Uterus (tissue), 4 donors: Measurements from ENCODE around the gene KIF5A. TPM values are rescaled to one million over a fixed set of nuclear protein-coding genes. Genes with fewer than 3 reads are reported as not detected.
"Not testable (repeated sequence)": the region's sequence is repeated elsewhere in the genome, so short reads cannot be mapped to it uniquely, and the experiment has no call there.

ENCODE experiments used
- DNase-seq, 2 donors: peaks; one replicate each; pipeline ENCODE4 v3.0.0-alpha.2; 2019 to 2020
- H3K27ac ChIP-seq, 2 donors: fragments of 200-600 bp; sonication (generic); 1 replicate in 1 of 2; 2 replicates in 1 of 2; pipeline ENCODE4 v1.5.1; 2016 to 2018
- H3K27me3 ChIP-seq, 2 donors: fragments of 200-600 bp; sonication (generic); one replicate each; pipeline ENCODE4 v1.5.1; 2018 to 2019; ENCODE audit warnings: control low read depth in 1 of 2
- H3K36me3 ChIP-seq, 2 donors: fragments of 200-600 bp; sonication (generic); one replicate each; pipeline ENCODE4 v1.5.1; 2019; ENCODE audit warnings: control low read depth in 1 of 2
- H3K4me1 ChIP-seq, 2 donors: fragments of 200-600 bp; sonication (generic); one replicate each; pipeline ENCODE4 v1.5.1; 2018 to 2019; ENCODE audit warnings: control low read depth in 1 of 2
- H3K4me3 ChIP-seq, 2 donors: fragments of 200-600 bp; sonication (generic); 1 replicate in 1 of 2; 2 replicates in 1 of 2; pipeline ENCODE4 v1.5.1; 2018 to 2019; ENCODE audit warnings: mild to moderate bottlenecking in 1 of 2
- H3K9me3 ChIP-seq, 2 donors: fragments of 200-600 bp; sonication (generic); one replicate each; pipeline ENCODE4 v1.5.1; 2019; ENCODE audit warnings: control low read depth in 1 of 2
- POLR2A ChIP-seq, 2 donors: fragments of 450-650 bp; IDR thresholded peaks; one replicate each; pipeline ENCODE4 v1.6.1; 2016; ENCODE audit warnings: antibody characterized with exemption in 2 of 2, mild to moderate bottlenecking in 1 of 2, moderate library complexity in 1 of 2
- intact Hi-C: fragments of 100-400 bp; cut with DNase I; formaldehyde crosslinking; loops from one replicate; pipeline ENCODE4 v1.15.1; 2023; ENCODE audit warnings: low total_unique reads
- total RNA-seq, 4 donors: library from RNA; depleted of rRNA in 3 of 4; stranded (reverse); fragments of >200 nt in 3 of 4; gene quantifications; one replicate each; pipeline versions ENCODE4 v1.1.0 to v1.2.4, GENCODE V29; 2014 to 2023
- TF ChIP-seq, protein P1 (sequence below), 4 experiments: fragments of 200-600 bp in 2 of 4; fragments of 450-650 bp in 2 of 4; sonication (generic) in 2 of 4; IDR thresholded peaks; one replicate each; pipeline ENCODE4 v1.5.1; 2016 to 2019; ENCODE audit warnings: antibody characterized with exemption in 4 of 4, mild to moderate bottlenecking in 2 of 4, moderate library complexity in 1 of 4
- donor health status: DM: yes; HTN: yes; CAD: no.

KIF5A gene
- total RNA-seq, 4 donors from 2014 or later = 0.59 to 5.1 (median 1.9) TPM

DNA sequence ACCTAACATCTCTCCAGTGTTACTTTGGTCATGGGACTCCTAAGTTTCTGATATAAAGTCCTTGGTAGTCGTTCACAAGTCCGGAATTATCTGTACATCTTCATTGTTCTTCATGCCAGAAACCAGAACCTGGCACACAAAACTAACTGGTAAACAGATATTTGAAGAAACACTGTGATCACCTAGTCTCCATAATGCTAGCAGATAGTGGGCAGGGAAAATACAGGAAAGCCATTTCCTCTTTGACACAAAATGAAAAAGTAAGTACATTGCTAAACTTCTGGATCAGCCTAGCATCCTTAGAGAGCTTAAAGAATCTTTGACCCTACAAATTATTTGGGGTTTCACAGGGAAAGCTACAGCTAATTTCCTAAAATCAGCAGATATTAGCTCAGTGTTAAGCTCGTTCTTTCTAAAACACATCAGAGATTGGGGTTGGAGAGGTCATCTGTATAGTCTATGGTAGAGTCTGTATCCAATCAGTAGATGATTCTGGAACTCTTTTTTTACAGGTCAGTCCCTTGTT, 34.4 kb upstream of the KIF5A start:
- Histone ChIP-seq H3K9me3 (no peaks in the 10 kb centered on the region), H3K27me3 (no peaks in the 10 kb centered on the region), H3K36me3 (no peaks in the 10 kb centered on the region), H3K4me3 (no peak overlapping the region), H3K4me1 (peaks cover 2 to 8% of the 10 kb centered on the region in 2 donors), H3K27ac (no peak overlapping the region)
- DNase-seq = no peak
- intact Hi-C loops = no loop called here
- TF ChIP-seq, protein P1, sequence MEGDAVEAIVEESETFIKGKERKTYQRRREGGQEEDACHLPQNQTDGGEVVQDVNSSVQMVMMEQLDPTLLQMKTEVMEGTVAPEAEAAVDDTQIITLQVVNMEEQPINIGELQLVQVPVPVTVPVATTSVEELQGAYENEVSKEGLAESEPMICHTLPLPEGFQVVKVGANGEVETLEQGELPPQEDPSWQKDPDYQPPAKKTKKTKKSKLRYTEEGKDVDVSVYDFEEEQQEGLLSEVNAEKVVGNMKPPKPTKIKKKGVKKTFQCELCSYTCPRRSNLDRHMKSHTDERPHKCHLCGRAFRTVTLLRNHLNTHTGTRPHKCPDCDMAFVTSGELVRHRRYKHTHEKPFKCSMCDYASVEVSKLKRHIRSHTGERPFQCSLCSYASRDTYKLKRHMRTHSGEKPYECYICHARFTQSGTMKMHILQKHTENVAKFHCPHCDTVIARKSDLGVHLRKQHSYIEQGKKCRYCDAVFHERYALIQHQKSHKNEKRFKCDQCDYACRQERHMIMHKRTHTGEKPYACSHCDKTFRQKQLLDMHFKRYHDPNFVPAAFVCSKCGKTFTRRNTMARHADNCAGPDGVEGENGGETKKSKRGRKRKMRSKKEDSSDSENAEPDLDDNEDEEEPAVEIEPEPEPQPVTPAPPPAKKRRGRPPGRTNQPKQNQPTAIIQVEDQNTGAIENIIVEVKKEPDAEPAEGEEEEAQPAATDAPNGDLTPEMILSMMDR (IDR thresholded peaks at IDR 0.05) = no peak
- no peak for TF ChIP-seq POLR2A (IDR thresholded peaks at IDR 0.05)

DNA sequence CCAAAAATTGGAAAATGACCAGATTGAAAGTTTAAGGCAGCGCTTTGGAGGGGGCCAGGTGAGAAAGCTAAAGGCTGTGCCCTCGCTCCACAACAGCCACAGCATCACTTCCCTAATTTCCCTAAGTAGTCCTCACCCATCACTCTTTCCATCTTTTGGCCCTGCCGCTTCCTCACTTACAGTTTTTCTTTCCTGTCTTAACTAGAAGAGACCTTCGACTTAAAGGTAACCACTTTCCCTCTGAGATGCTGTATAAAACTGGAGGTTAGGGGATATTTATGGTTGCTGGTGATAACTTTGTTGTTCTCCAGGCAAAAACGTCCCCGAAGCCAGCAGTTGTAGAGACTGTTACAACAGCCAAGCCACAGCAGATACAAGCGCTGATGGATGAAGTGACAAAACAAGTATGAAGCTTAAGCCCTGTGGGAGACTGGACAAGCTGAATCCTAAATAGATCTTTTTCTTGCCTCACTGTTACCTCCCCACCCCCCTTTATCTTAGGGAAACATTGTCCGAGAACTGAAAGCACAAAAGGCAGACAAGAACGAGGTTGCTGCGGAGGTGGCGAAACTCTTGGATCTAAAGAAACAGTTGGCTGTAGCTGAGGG, 33.8 kb upstream of the KIF5A start:
- H3K36me3 ChIP-seq = no peaks in the 10 kb centered on the region
- no peaks in the 10 kb centered on the region for H3K27me3 ChIP-seq
- DNase-seq = no peak
- no peak overlapping the region for H3K4me3 ChIP-seq
- H3K4me1 ChIP-seq = peaks cover 2 to 8% of the 10 kb centered on the region in 2 donors
- H3K27ac ChIP-seq = no peak overlapping the region
- TF ChIP-seq, protein P1 (IDR thresholded peaks at IDR 0.05) = no peak
- TF ChIP-seq POLR2A (IDR thresholded peaks at IDR 0.05) = no peak
- intact Hi-C loops = no loop called here
- no peaks in the 10 kb centered on the region for H3K9me3 ChIP-seq

DNA sequence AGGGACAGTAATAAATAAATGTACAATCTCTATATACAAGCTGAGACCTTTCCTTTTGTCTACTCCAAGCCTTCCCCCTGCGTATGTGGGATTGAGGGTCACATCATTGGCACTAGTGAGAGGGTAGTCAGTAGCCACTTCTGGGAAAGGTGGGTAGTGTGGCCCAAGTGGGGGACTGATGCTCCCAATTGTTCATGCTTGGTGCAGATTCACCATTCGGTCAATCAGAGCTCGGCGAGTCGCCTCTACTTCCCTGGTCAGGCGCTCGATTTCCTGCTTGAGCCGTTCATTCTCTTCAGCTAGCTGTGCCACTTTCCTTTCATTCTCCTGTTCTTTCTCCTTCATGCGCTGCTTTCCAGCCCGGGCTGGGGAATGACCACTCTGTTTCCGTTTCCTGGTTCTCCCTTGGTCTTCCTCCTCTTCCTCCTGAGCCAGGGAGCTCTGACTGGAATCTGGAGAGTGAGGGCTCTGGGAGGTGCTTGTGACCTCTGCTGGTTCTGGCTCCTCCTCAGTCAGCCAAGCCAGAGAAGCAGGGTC, 33.2 kb upstream of the KIF5A start:
- Histone ChIP-seq H3K27me3 (no peaks in the 10 kb centered on the region), H3K4me1 (peaks cover 2 to 8% of the 10 kb centered on the region in 2 donors), H3K9me3 (no peaks in the 10 kb centered on the region), H3K4me3 (no peak overlapping the region), H3K27ac (no peak overlapping the region), H3K36me3 (no peaks in the 10 kb centered on the region)
- no peak for DNase-seq
- intact Hi-C loops = no loop called here
- no peak for TF ChIP-seq POLR2A (IDR thresholded peaks at IDR 0.05)
- TF ChIP-seq, protein P1 (IDR thresholded peaks at IDR 0.05) = no peak

DNA sequence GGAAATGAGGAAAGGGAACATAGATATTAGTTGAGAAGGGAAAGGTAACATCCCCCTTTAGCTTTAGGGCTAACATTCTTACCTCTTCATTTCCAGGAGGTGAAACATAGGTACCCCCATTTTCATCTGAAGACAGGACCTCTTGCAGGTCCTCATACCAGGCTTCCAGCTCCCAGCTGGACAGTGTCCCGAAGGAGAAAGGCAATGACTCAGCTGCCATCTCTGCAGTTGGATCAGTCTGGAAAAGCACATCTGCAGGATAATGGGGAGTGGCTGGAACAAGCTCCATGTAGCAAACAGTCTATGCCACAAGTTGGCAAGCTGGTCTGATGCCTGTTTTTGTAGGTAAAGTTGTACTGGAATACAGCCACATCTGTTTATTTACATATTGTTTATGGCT, 32.7 kb upstream of the KIF5A start:
- H3K4me3 ChIP-seq = no peak overlapping the region
- TF ChIP-seq, protein P1 (IDR thresholded peaks at IDR 0.05) = no peak
- TF ChIP-seq POLR2A (IDR thresholded peaks at IDR 0.05) = no peak
- H3K27me3 ChIP-seq = no peaks in the 10 kb centered on the region
- no peaks in the 10 kb centered on the region for H3K9me3 ChIP-seq
- peaks cover 2 to 8% of the 10 kb centered on the region in 2 donors for H3K4me1 ChIP-seq
- no peak for DNase-seq
- intact Hi-C loops = no loop called here
- peak overlapping the region in 1 of 2 donors; percentile 99 for H3K27ac ChIP-seq
- no peaks in the 10 kb centered on the region for H3K36me3 ChIP-seq

DNA sequence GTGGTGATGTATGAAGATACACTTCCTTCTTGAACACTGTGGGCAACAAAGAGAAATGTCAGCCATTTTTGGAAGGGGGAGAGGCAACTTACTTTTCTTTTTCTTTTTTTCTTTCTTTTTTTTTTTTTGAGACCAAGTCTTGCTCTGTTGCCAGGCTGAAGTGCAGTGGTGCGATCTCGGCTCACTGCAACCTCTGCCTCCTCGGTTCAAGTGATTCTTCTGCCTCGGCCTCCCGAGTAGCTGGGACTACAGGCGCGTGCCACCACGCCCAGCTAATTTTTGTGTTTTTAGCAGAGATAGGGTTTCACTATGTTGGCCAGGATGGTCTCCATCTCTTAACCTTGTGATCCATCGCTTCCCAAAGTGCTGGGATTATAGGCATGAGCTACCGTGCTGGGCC, 32.1 kb upstream of the KIF5A start:
- peak overlapping the region; percentile 94 to 99 for H3K27ac ChIP-seq
- H3K4me3 ChIP-seq, H3K9me3 ChIP-seq, H3K36me3 ChIP-seq, H3K4me1 ChIP-seq, DNase-seq, H3K27me3 ChIP-seq, intact Hi-C loops: not testable (repeated sequence)
